Esophagus muscularis mucosa (tissue), 4 donors: Measurements from ENCODE around the gene MAP1LC3B2. TPM values are rescaled to one million over a fixed set of nuclear protein-coding genes. Genes with fewer than 3 reads are reported as not detected.

ENCODE experiments used
- DNase-seq: peaks from one replicate; pipeline ENCODE4 v3.0.0-alpha.2; 2017; ENCODE audit errors: extremely low spot score
- H3K27ac ChIP-seq, 4 donors: fragments of 200-600 bp; sonication (generic); replicated peaks in 1 of 4; 1 replicate in 3 of 4; 2 replicates in 1 of 4; pipeline ENCODE4 v1.5.1; 2016 to 2019; ENCODE audit warnings: mild to moderate bottlenecking in 1 of 4
- H3K27me3 ChIP-seq, 4 donors: fragments of 200-600 bp; sonication (generic); one replicate each; pipeline versions ENCODE4 v1.5.1 to v1.6.0; 2016 to 2019
- H3K36me3 ChIP-seq, 4 donors: fragments of 200-600 bp; sonication (generic); one replicate each; pipeline ENCODE4 v1.5.1; 2016 to 2019
- H3K4me1 ChIP-seq, 4 donors: fragments of 200-600 bp; sonication (generic); one replicate each; pipeline ENCODE4 v1.5.1; 2016 to 2019
- H3K4me3 ChIP-seq, 4 donors: fragments of 200-600 bp; sonication (generic); 1 replicate in 2 of 4; 2 replicates in 2 of 4; pipeline ENCODE4 v1.5.1; 2016 to 2019; ENCODE audit warnings: mild to moderate bottlenecking in 4 of 4, moderate library complexity in 1 of 4
- H3K9me3 ChIP-seq, 4 donors: fragments of 200-600 bp; sonication (generic); 1 replicate in 3 of 4; 2 replicates in 1 of 4; pipeline ENCODE4 v1.5.1; 2016 to 2019
- EP300 ChIP-seq: sonication (generic); formaldehyde crosslinking; IDR thresholded peaks from one replicate; pipeline ENCODE4 v1.6.1; 2017; ENCODE audit warnings: antibody characterized with exemption
- POLR2A ChIP-seq: fragments of 450-650 bp; IDR thresholded peaks from one replicate; pipeline ENCODE4 v1.6.1; 2017; ENCODE audit warnings: antibody characterized with exemption, moderate library complexity, mild to moderate bottlenecking, low read depth
- POLR2AphosphoS5 ChIP-seq, 2 donors: sonication (generic); formaldehyde crosslinking; IDR thresholded peaks; one replicate each; pipeline ENCODE4 v1.6.1; 2017; ENCODE audit warnings: antibody characterized with exemption in 2 of 2
- WGBS: methylation state at CpG from one replicate; pipeline ENCODE4 v1.1.5; 2018; 5-methylcytosine and 5-hydroxymethylcytosine counted together
- intact Hi-C: fragments of 100-400 bp; cut with DNase I; formaldehyde crosslinking; loops from one replicate; pipeline ENCODE4 v1.15.1; 2023
- total RNA-seq, 4 donors: library from RNA; depleted of rRNA; stranded (reverse); fragments of >200 nt; gene quantifications; one replicate each; pipeline versions ENCODE4 v1.1.0 to v1.2.1, GENCODE V29; 2016
- TF ChIP-seq, protein P1 (sequence below), 3 experiments: fragments of 200-600 bp in 2 of 3; fragments of 450-650 bp in 1 of 3; sonication (generic) in 2 of 3; IDR thresholded peaks; one replicate each; pipeline ENCODE4 v1.5.1; 2017 to 2019; ENCODE audit warnings: antibody characterized with exemption in 3 of 3, mild to moderate bottlenecking in 2 of 3, moderate library complexity in 1 of 3

The MAP1LC3B2 gene
- total RNA-seq, 4 donors from 2014 or later, result 0.83 to 3.0 (median 1.8) TPM; not detected in 1

GRCh38 chr12:116592731-116593130 is 33.5 kb downstream of the MAP1LC3B2 start:
- intact Hi-C loops, result loop anchor here (10.0 kb wide), 2 partner anchors 138 to 208 kb away; no protein-coding TSS in a partner anchor
- Histone ChIP-seq H3K9me3 (no peaks in the 10 kb centered on the region), H3K27ac (peak overlapping the region; percentile 56 to 76 (median 64)), H3K36me3 (no peaks in the 10 kb centered on the region), H3K27me3 (no peaks in the 10 kb centered on the region), H3K4me1 (peaks cover 19 to 39% (median 34%) of the 10 kb centered on the region in 4 donors), H3K4me3 (no peak overlapping the region)
- TF ChIP-seq EP300 (no peak), POLR2A (no peak), POLR2AphosphoS5 (IDR thresholded peaks at IDR 0.05) (no peak)
- TF ChIP-seq, protein P1, sequence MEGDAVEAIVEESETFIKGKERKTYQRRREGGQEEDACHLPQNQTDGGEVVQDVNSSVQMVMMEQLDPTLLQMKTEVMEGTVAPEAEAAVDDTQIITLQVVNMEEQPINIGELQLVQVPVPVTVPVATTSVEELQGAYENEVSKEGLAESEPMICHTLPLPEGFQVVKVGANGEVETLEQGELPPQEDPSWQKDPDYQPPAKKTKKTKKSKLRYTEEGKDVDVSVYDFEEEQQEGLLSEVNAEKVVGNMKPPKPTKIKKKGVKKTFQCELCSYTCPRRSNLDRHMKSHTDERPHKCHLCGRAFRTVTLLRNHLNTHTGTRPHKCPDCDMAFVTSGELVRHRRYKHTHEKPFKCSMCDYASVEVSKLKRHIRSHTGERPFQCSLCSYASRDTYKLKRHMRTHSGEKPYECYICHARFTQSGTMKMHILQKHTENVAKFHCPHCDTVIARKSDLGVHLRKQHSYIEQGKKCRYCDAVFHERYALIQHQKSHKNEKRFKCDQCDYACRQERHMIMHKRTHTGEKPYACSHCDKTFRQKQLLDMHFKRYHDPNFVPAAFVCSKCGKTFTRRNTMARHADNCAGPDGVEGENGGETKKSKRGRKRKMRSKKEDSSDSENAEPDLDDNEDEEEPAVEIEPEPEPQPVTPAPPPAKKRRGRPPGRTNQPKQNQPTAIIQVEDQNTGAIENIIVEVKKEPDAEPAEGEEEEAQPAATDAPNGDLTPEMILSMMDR (IDR thresholded peaks at IDR 0.05), result no peak
- WGBS, result 83% methylated on average over 8 of the region's 8 CpGs
- DNase-seq, result no peak

- Histone ChIP-seq H3K36me3 (no peaks in the 10 kb centered on the region), H3K9me3 (no peaks in the 10 kb centered on the region), H3K27me3 (no peaks in the 10 kb centered on the region), H3K27ac (no peak overlapping the region), H3K4me1 (peaks cover 30 to 55% (median 49%) of the 10 kb centered on the region in 4 donors), H3K4me3 (no peak overlapping the region)
- DNase-seq, result no peak
- TF ChIP-seq, protein P1 (IDR thresholded peaks at IDR 0.05), result no peak
- TF ChIP-seq POLR2A (no peak), EP300 (no peak), POLR2AphosphoS5 (IDR thresholded peaks at IDR 0.05) (peak in 1 of 2 donors; percentile 24)
- intact Hi-C loops, result loop anchor here (2.0 to 10.0 kb wide), 3 partner anchors 64 to 210 kb away; no protein-coding TSS in a partner anchor
- WGBS, result 78% methylated on average over 12 of the region's 12 CpGs
These were observed 35.3 kb downstream of the MAP1LC3B2 start for GRCh38 chr12:116594325-116595038.

DNA sequence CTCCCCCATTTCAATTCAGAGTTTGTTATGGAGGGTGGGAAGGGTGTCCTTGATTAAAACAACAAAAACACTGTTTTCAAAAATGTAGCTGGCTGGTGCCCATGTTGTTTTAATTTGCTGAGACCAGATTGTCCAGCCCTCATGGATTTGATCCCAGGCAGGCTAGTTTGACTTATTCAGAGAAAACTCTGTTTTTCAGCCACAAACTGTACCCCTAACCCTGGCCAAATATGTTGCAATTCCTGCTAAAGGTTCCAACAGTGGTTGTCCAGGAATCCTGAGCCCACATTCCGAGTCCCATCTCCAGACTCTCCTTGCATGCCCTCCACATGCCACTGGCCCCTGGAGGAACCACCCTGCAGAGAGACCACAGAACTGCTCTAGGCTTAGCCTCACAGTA is 36.0 kb downstream of the MAP1LC3B2 start:
- no peaks in the 10 kb centered on the region for H3K36me3 ChIP-seq
- H3K4me1 ChIP-seq, result peaks cover 36 to 62% (median 56%) of the 10 kb centered on the region in 4 donors
- WGBS, result 0% methylated on average over 1 of the region's 1 CpG
- no peaks in the 10 kb centered on the region for H3K27me3 ChIP-seq
- no peak overlapping the region for H3K4me3 ChIP-seq
- no peaks in the 10 kb centered on the region for H3K9me3 ChIP-seq
- no peak overlapping the region for H3K27ac ChIP-seq
- TF ChIP-seq, protein P1 (IDR thresholded peaks at IDR 0.05), result no peak
- TF ChIP-seq POLR2AphosphoS5 (IDR thresholded peaks at IDR 0.05) (no peak), EP300 (no peak), POLR2A (no peak)
- no peak for DNase-seq
- intact Hi-C loops, result loop anchor here (2.0 to 10.0 kb wide), 3 partner anchors 64 to 210 kb away; no protein-coding TSS in a partner anchor

DNA sequence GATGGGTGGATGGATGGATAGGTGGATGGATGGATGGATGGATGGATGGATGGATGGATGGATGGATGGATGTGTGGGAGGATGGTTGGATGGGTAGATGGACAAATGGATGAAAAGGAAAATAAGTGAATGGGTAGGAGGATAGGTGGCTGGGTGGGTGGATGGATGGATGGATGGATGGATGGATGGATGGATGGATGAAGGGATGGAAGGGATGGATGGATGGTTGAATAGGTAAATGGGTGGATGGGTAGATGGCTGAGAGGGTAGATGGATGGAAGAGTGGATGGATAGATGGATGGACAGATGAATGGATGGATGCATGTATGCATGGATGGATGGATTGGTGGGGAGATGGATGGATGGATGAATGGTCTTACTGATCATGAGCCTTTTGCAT is 36.5 kb downstream of the MAP1LC3B2 start:
- intact Hi-C loops, result loop anchor here (2.0 to 10.0 kb wide), 3 partner anchors 65 to 211 kb away; no protein-coding TSS in a partner anchor
- Histone ChIP-seq H3K4me3 (no peak overlapping the region), H3K9me3 (no peaks in the 10 kb centered on the region), H3K4me1 (peaks cover 36 to 61% (median 54%) of the 10 kb centered on the region in 4 donors), H3K27ac (no peak overlapping the region), H3K36me3 (no peaks in the 10 kb centered on the region), H3K27me3 (no peaks in the 10 kb centered on the region)
- no peak for DNase-seq
- TF ChIP-seq POLR2A, result no peak
- TF ChIP-seq POLR2AphosphoS5 (IDR thresholded peaks at IDR 0.05), result no peak
- TF ChIP-seq, protein P1 (IDR thresholded peaks at IDR 0.05), result no peak
- TF ChIP-seq EP300, result no peak
